Neural progenitor cell (in vitro differentiated cells): Measurements from ENCODE around the gene GAS6.

Experiments
- EZH2 ChIP-seq: fragments of 200-600 bp; sonication (generic); IDR thresholded peaks from 2 replicates; pipeline ENCODE4 v1.6.1; 2017; ENCODE audit warnings: antibody characterized with exemption, mild to moderate bottlenecking, moderate library complexity
- EZH2phosphoT487 ChIP-seq: fragments of 200-600 bp; sonication (generic); IDR thresholded peaks from 2 replicates; pipeline ENCODE4 v1.6.1; 2017; ENCODE audit warnings: antibody characterized with exemption
- TF ChIP-seq, protein P1 (sequence below): fragments of 200-600 bp; sonication (generic); IDR thresholded peaks from 2 replicates; pipeline ENCODE4 v1.5.1; 2017; ENCODE audit warnings: antibody characterized with exemption, mild to moderate bottlenecking

DNA sequence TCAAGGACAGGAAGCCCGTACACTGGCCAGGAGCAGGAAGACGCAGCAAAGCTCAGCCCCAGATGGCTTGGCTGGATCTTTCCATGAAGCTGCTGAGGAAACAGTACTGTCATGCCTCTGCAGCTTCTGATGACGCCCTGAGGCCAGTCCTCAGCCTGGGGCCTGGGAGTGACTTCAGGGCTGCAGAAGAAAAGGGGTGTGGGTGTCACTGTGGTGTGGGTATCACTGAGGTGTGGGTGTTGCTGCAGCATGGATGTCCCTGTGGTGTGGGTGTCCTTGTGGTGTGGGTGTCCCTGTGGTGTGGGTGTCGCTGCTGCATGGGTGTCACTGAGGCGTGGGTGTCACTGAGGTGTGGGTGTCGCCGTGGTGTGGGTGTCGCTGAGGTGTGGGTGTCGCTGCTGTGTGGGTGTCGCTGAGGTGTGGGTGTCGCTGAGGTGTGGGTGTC is 12.0 kb upstream of the GAS6 start:
- TF ChIP-seq, protein P1, sequence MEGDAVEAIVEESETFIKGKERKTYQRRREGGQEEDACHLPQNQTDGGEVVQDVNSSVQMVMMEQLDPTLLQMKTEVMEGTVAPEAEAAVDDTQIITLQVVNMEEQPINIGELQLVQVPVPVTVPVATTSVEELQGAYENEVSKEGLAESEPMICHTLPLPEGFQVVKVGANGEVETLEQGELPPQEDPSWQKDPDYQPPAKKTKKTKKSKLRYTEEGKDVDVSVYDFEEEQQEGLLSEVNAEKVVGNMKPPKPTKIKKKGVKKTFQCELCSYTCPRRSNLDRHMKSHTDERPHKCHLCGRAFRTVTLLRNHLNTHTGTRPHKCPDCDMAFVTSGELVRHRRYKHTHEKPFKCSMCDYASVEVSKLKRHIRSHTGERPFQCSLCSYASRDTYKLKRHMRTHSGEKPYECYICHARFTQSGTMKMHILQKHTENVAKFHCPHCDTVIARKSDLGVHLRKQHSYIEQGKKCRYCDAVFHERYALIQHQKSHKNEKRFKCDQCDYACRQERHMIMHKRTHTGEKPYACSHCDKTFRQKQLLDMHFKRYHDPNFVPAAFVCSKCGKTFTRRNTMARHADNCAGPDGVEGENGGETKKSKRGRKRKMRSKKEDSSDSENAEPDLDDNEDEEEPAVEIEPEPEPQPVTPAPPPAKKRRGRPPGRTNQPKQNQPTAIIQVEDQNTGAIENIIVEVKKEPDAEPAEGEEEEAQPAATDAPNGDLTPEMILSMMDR = no peak
- TF ChIP-seq EZH2 = no peak
- no peak for TF ChIP-seq EZH2phosphoT487
